Neural crest cell (in vitro differentiated cells): ENCODE measurements around the gene HPX. TPM values are rescaled to one million over a fixed set of nuclear protein-coding genes. Genes with fewer than 3 reads are reported as not detected.

ENCODE experiments used
- DNase-seq: peaks from one replicate; pipeline ENCODE4 v3.0.0; 2021; ENCODE audit warnings: low read depth, mixed read lengths, low spot score
- H3K27ac Mint-ChIP-seq: one replicate; pipeline ENCODE4 v1.8.0; 2021; ENCODE audit warnings: mild to moderate bottlenecking, mixed read lengths; ENCODE audit not compliant: unreplicated experiment
- H3K27me3 Mint-ChIP-seq: 2 replicates; pipeline ENCODE4 v1.8.0; 2021; ENCODE audit warnings: low read depth, mild to moderate bottlenecking, mixed read lengths
- H3K36me3 Mint-ChIP-seq: 2 replicates; pipeline ENCODE4 v1.8.0; 2021; ENCODE audit warnings: low read depth, mild to moderate bottlenecking, mixed read lengths
- H3K4me1 Mint-ChIP-seq: 2 replicates; pipeline ENCODE4 v1.8.0; 2021; ENCODE audit warnings: mixed read lengths
- H3K4me3 Mint-ChIP-seq: one replicate; pipeline ENCODE4 v1.8.0; 2021; ENCODE audit warnings: mild to moderate bottlenecking, mixed read lengths
- H3K9me3 Mint-ChIP-seq: 2 replicates; pipeline ENCODE4 v1.8.0; 2021; ENCODE audit warnings: mixed read lengths
- total RNA-seq: library from RNA; stranded (reverse); gene quantifications from 2 replicates; pipeline ENCODE4 v1.2.1, GENCODE V29; 2021
- TF ChIP-seq, protein P1 (sequence below): fragments of 200-600 bp; sonication (generic); conservative IDR thresholded peaks from 2 replicates; pipeline ENCODE4 v1.5.0; 2021; ENCODE audit warnings: antibody characterized with exemption, mild to moderate bottlenecking

The HPX gene
- total RNA-seq, 1 donor from 2014 or later: 4.3 TPM

DNA sequence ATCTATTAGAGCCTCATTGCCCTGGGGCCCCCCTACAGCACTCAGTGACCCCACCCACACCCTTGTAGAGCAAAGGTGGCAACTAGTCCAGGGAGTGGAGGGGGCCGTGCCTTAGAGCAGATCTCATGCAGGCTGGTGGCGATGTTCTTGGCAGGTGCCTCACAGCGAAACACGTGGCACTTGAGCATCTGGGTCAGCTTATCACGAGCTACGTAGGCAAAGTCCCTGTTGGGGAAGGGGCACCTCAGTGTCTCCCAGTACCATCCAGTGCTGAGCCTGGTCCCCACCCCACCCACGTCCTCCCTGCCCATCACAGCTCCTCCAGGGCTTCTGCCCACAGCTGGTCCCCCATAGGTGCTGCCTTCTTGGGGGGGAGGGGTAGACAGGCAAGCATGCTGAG lies 39.3 kb downstream of the HPX start:
- H3K27me3 Mint-ChIP-seq: no peaks in the 10 kb centered on the region
- H3K4me1 Mint-ChIP-seq: peaks cover 19% of the 10 kb centered on the region
- no peak for DNase-seq
- peaks cover 9% of the 10 kb centered on the region for H3K36me3 Mint-ChIP-seq
- TF ChIP-seq, protein P1, sequence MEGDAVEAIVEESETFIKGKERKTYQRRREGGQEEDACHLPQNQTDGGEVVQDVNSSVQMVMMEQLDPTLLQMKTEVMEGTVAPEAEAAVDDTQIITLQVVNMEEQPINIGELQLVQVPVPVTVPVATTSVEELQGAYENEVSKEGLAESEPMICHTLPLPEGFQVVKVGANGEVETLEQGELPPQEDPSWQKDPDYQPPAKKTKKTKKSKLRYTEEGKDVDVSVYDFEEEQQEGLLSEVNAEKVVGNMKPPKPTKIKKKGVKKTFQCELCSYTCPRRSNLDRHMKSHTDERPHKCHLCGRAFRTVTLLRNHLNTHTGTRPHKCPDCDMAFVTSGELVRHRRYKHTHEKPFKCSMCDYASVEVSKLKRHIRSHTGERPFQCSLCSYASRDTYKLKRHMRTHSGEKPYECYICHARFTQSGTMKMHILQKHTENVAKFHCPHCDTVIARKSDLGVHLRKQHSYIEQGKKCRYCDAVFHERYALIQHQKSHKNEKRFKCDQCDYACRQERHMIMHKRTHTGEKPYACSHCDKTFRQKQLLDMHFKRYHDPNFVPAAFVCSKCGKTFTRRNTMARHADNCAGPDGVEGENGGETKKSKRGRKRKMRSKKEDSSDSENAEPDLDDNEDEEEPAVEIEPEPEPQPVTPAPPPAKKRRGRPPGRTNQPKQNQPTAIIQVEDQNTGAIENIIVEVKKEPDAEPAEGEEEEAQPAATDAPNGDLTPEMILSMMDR: no peak
- H3K27ac Mint-ChIP-seq: no peak overlapping the region
- no peak overlapping the region for H3K4me3 Mint-ChIP-seq
- H3K9me3 Mint-ChIP-seq: no peaks in the 10 kb centered on the region

DNA sequence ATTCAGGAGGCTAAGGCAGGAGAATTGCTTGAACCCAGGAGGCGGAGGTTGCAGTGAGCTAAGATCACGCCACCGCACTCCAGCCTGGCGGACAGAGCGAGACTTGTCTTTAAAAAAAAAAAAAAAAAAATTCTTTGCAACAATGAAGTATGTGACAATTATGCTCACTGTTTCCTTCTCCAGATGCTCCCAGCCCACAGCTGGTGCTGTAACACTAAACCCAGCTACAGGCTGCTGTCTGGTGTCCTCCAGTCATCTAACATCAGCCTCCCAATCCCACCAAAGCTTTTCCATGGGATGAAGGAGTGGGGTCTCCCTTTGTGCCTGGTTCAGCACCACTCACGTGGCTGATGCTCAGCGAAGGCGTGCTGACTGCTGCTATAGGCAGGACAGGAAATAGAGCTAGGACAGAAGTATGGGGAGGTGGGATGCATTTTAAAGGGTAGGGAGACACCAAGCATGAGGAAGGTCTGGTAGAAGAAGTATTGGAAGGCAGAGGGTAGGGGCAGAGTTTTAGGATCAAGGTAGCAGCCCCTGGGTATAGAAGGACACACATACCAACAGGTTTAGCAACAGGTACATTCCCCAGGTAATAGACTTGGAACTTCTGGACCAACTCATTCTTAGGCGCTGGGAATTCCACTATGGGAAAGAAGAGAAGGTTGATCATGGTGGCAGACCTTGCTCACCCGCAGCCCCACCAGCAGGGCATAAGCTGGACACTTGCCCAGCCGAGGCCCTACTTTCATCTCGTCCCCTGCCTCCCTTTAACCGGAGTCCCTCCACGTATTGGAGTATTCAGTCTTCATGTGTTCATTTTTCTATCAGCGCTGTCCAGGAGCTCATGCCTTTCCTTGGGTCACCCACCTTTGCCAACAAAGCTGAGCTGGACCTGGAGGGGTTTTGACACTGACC lies 40.1 kb downstream of the HPX start:
- H3K27me3 Mint-ChIP-seq: no peaks in the 10 kb centered on the region
- no peak for DNase-seq
- no peak overlapping the region for H3K27ac Mint-ChIP-seq
- no peak overlapping the region for H3K4me3 Mint-ChIP-seq
- TF ChIP-seq, protein P1: no peak
- H3K4me1 Mint-ChIP-seq: peaks cover 12% of the 10 kb centered on the region
- peaks cover 9% of the 10 kb centered on the region for H3K36me3 Mint-ChIP-seq
- no peaks in the 10 kb centered on the region for H3K9me3 Mint-ChIP-seq

GRCh38 chr11:6397636-6398035 lies 43.2 kb downstream of the HPX start:
- Mint-ChIP-seq H3K4me1 (peaks cover 11% of the 10 kb centered on the region), H3K9me3 (no peaks in the 10 kb centered on the region), H3K27ac (no peak overlapping the region), H3K27me3 (no peaks in the 10 kb centered on the region), H3K36me3 (peaks cover 9% of the 10 kb centered on the region), H3K4me3 (no peak overlapping the region)
- DNase-seq: no peak
- TF ChIP-seq, protein P1: no peak

- TF ChIP-seq, protein P1: no peak
- Mint-ChIP-seq H3K4me3 (no peak overlapping the region), H3K27ac (no peak overlapping the region), H3K4me1 (peaks cover 12% of the 10 kb centered on the region), H3K27me3 (no peaks in the 10 kb centered on the region), H3K9me3 (no peaks in the 10 kb centered on the region), H3K36me3 (peaks cover 7% of the 10 kb centered on the region)
- DNase-seq: no peak
Measured at GRCh38 chr11:6397156-6397555, 43.6 kb downstream of the HPX start.

- Mint-ChIP-seq H3K9me3 (no peaks in the 10 kb centered on the region), H3K27me3 (no peaks in the 10 kb centered on the region), H3K27ac (no peak overlapping the region), H3K4me1 (peaks cover 19% of the 10 kb centered on the region), H3K36me3 (peaks cover 6% of the 10 kb centered on the region), H3K4me3 (no peak overlapping the region)
- TF ChIP-seq, protein P1: no peak
- no peak for DNase-seq
Measured at GRCh38 chr11:6395470-6396060, 45.2 kb downstream of the HPX start.
